HCT116 (cell line): ENCODE measurements around the gene KIF1A. TPM values are rescaled to one million over a fixed set of nuclear protein-coding genes. Genes with fewer than 3 reads are reported as not detected.
A peak's percentile ranks its signal among the peaks of the same experiment; 100 is the strongest.

Experiments used
- ATAC-seq: fragments of 200-7000 bp; cut with Tn5 transposase; 2 replicates; pipeline ENCODE4 v1.9.1; 2020; ENCODE audit warnings: mild to moderate bottlenecking, moderate library complexity
- BruUV-seq: library from RNA; stranded (reverse); fragments of 400-500 nt; replicated peaks from 2 replicates; lab custom pipeline; 2021; lab: Mats Ljungman, UMichigan
- CTCF ChIA-PET: fragments of 300-600 bp; sonication (Branson Sonifier 250); formaldehyde crosslinking; loops from one replicate; lab custom pipeline; 2021; ENCODE audit warnings: antibody characterized with exemption; lab: Charles Lee
- POLR2A ChIA-PET: fragments of 300-600, 350-600 bp; sonication (Branson Sonifier 250); formaldehyde crosslinking; loops from one replicate; lab custom pipeline; 2021; ENCODE audit warnings: antibody characterized with exemption; lab: Charles Lee
- RAD21 ChIA-PET, 2 experiments: fragments of 300-600 bp; sonication (Branson Sonifier 250); formaldehyde crosslinking; loops; one replicate each; lab custom pipeline; 2023; ENCODE audit warnings: low total read pairs in 2 of 2; ENCODE audit not compliant: uncharacterized antibody in 2 of 2, unreplicated experiment in 2 of 2, low non-redundant PET in 1 of 2; lab: Charles Lee
- DNase-seq: peaks from one replicate; pipeline ENCODE4 v3.0.0-alpha.2; 2010; ENCODE audit warnings: low read depth, low spot score
- H2AFZ ChIP-seq: fragments of 200-600 bp; shearing (Covaris generic), sonication (generic); 2 replicates; pipeline ENCODE4 v1.6.1; 2017; ENCODE audit warnings: low read depth, mixed run types, mixed read lengths, antibody characterized with exemption, low read length; ENCODE audit not compliant: poor library complexity, severe bottlenecking
- H3K27ac ChIP-seq: 2 replicates; pipeline ENCODE4 v1.5.1; 2012; ENCODE audit warnings: low read depth, low read length
- H3K27me3 ChIP-seq: fragments of 200-600 bp; sonication (generic); 2 replicates; pipeline ENCODE4 v1.6.1; 2016; ENCODE audit warnings: mixed run types, low read length, mixed read lengths; ENCODE audit not compliant: insufficient read depth
- H3K36me3 ChIP-seq, 2 experiments: fragments of 200-500 bp in 1 of 2; fragments of 200-600 bp in 1 of 2; sonication (Bioruptor generic) in 1 of 2; sonication (generic) in 1 of 2; 2 replicates each; pipeline versions ENCODE4 v1.5.1 to v1.6.1; 2014 to 2016; ENCODE audit warnings: low read length in 2 of 2, inconsistent platforms in 1 of 2, mixed read lengths in 1 of 2, mixed run types in 1 of 2; ENCODE audit not compliant: insufficient read depth in 2 of 2, control insufficient read depth in 1 of 2
- H3K4me1 ChIP-seq, 2 experiments: fragments of 200-600 bp in 1 of 2; sonication (generic) in 1 of 2; 2 replicates each; pipeline versions ENCODE4 v1.5.1 to v1.6.1; 2012 to 2017; ENCODE audit warnings: low read length in 2 of 2, inconsistent platforms in 1 of 2, mild to moderate bottlenecking in 1 of 2, mixed read lengths in 1 of 2, mixed run types in 1 of 2, moderate library complexity in 1 of 2; ENCODE audit not compliant: insufficient read depth in 2 of 2, control insufficient read depth in 1 of 2
- H3K4me2 ChIP-seq: fragments of 200-600 bp; sonication (generic); 2 replicates; pipeline ENCODE4 v1.6.1; 2017; ENCODE audit warnings: mixed run types, low read length, mixed read lengths
- H3K4me3 ChIP-seq, 2 experiments: fragments of 200-600 bp in 1 of 2; sonication (generic) in 1 of 2; replicated peaks in 1 of 2; 2 replicates each; pipeline ENCODE4 v1.5.1; 2011 to 2016; ENCODE audit warnings: low read length in 2 of 2, control low read depth in 1 of 2, low read depth in 1 of 2, mild to moderate bottlenecking in 1 of 2, mixed read lengths in 1 of 2, mixed run types in 1 of 2
- H3K79me2 ChIP-seq: fragments of 200-600 bp; sonication (generic); 2 replicates; pipeline ENCODE4 v1.6.1; 2017; ENCODE audit warnings: mild to moderate bottlenecking, mixed run types, low read length, moderate library complexity, mixed read lengths; ENCODE audit not compliant: insufficient read depth
- H3K9ac ChIP-seq: fragments of 200-600 bp; sonication (generic); 2 replicates; pipeline ENCODE4 v1.6.1; 2016; ENCODE audit warnings: low read length, mixed read lengths
- H3K9me2 ChIP-seq: fragments of 200-600 bp; sonication (generic), shearing (Covaris generic); 2 replicates; pipeline ENCODE4 v1.6.1; 2017; ENCODE audit warnings: mixed run types, mild to moderate bottlenecking, moderate library complexity; ENCODE audit not compliant: insufficient read depth
- H3K9me3 ChIP-seq, 2 experiments: fragments of 200-500 bp in 1 of 2; fragments of 200-600 bp in 1 of 2; sonication (Bioruptor generic) in 1 of 2; sonication (generic) in 1 of 2; 2 replicates each; pipeline ENCODE4 v1.6.1; 2014 to 2017; ENCODE audit warnings: low read length in 2 of 2, mixed read lengths in 2 of 2, inconsistent platforms in 1 of 2, low read depth in 1 of 2, mild to moderate bottlenecking in 1 of 2, mixed run types in 1 of 2, moderate library complexity in 1 of 2; ENCODE audit not compliant: control insufficient read depth in 1 of 2, insufficient read depth in 1 of 2
- H4K20me1 ChIP-seq: fragments of 200-600 bp; sonication (generic), shearing (Covaris generic); 2 replicates; pipeline ENCODE4 v1.6.1; 2017; ENCODE audit warnings: mixed run types, mild to moderate bottlenecking, moderate library complexity; ENCODE audit not compliant: insufficient read depth
- ATF3 ChIP-seq: IDR thresholded peaks from 2 replicates; pipeline ENCODE4 v1.6.1; 2012
- CBX3 ChIP-seq: IDR thresholded peaks from 2 replicates; pipeline ENCODE4 v1.6.1; 2012; ENCODE audit warnings: low read depth
- CEBPB ChIP-seq: IDR thresholded peaks from 2 replicates; pipeline ENCODE4 v1.6.1; 2012; ENCODE audit warnings: low read depth
- EZH2 ChIP-seq: fragments of 200-600 bp; sonication (generic); IDR thresholded peaks from 2 replicates; pipeline ENCODE4 v1.6.1; 2017; ENCODE audit warnings: antibody characterized with exemption, mixed run types
- EZH2phosphoT487 ChIP-seq: fragments of 200-600 bp; IDR thresholded peaks from 2 replicates; pipeline ENCODE4 v1.6.1; 2018; ENCODE audit warnings: antibody characterized with exemption, borderline replicate concordance
- FOSL1 ChIP-seq: IDR thresholded peaks from 2 replicates; pipeline ENCODE4 v1.6.1; 2012; ENCODE audit warnings: low read depth
- JUND ChIP-seq: IDR thresholded peaks from 2 replicates; pipeline ENCODE4 v1.6.1; 2012
- POLR2AphosphoS5 ChIP-seq: IDR thresholded peaks from 2 replicates; pipeline ENCODE4 v1.6.1; 2011; ENCODE audit warnings: mild to moderate bottlenecking, low read depth, low read length, moderate library complexity
- SP1 ChIP-seq: IDR thresholded peaks from 2 replicates; pipeline ENCODE4 v1.6.1; 2012; ENCODE audit warnings: low read depth
- SRF ChIP-seq: IDR thresholded peaks from 2 replicates; pipeline ENCODE4 v1.6.1; 2012; ENCODE audit warnings: low read depth
- YY1 ChIP-seq: IDR thresholded peaks from 2 replicates; pipeline ENCODE4 v1.6.1; 2011; ENCODE audit warnings: low read length, low read depth, moderate library complexity, mild to moderate bottlenecking; ENCODE audit not compliant: insufficient replicate concordance; ENCODE audit errors: extremely low read depth
- intact Hi-C: fragments of 100-400 bp; cut with micrococcal nuclease; formaldehyde crosslinking; loops from 2 replicates; pipeline ENCODE4 v1.10.0; 2022
- total RNA-seq: library from RNA; stranded (reverse); gene quantifications from one replicate; pipeline ENCODE4 v1.2.1, GENCODE V29; 2021; ENCODE audit not compliant: unreplicated experiment
- TF ChIP-seq, protein P1 (sequence below): IDR thresholded peaks from 2 replicates; pipeline ENCODE4 v1.6.1; 2012; ENCODE audit warnings: low read depth
- TF ChIP-seq, protein P2 (sequence below): IDR thresholded peaks from 2 replicates; pipeline ENCODE4 v1.6.1; 2012

Gene KIF1A
- total RNA-seq, 1 experiment from 2014 or later = 0.27 TPM

DNA sequence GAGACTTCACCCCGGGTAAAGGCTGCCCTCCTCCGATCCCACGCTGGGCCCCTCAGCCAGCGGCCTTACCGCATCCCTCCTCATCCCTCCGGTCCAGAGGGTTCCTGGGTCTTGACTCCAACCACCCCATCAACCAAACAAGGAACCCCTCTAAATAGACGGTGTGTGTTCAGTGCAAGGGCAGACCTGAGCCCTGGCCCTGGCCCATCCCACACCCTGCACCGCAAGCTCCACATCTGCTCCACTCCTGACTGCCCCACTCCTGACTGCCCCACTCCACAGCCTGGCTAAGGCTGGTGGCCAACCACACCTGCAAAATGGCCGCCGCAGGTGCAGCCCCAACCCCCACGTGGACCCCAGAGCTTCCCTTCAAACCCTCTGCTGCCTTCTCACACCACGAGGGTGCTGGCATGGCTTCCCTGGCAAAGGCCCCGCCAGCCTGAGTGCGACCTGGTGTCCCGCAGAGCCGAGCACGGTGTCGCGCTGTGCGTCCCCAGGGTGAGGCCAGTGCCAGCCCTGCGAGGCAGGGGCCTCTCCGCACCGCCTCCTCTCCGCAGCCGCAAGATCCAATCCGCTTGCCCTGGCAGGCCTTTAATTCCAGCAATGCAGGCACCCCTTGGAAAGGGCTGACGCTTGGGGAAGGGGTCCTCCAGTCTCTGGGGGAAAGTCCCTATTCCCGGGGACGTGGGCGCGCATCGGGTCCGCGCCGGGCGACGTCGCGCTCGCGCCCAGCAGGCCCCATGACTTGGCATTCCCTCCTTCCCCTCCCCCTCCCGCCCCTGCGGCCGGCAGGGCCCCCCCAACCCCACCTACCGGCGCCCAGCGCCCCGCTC is 1.5 kb downstream of the KIF1A start:
- H3K9me3 ChIP-seq = no peaks in the 10 kb centered on the region; a peak in 1 of 4 replicates
- H3K27me3 ChIP-seq = no peaks in the 10 kb centered on the region
- no peak overlapping the region for H2AFZ ChIP-seq
- H3K9ac ChIP-seq = no peak overlapping the region
- intact Hi-C loops = no loop called here
- no TSS peak for BruUV-seq
- H3K79me2 ChIP-seq = no peaks in the 10 kb centered on the region
- H3K4me3 ChIP-seq = no peak overlapping the region
- TF ChIP-seq YY1 (no peak), CEBPB (no peak), POLR2AphosphoS5 (no peak), EZH2 (no peak), ATF3 (no peak), FOSL1 (no peak), SRF (no peak), EZH2phosphoT487 (no peak), CBX3 (no peak), JUND (no peak), SP1 (no peak)
- TF ChIP-seq, protein P1, sequence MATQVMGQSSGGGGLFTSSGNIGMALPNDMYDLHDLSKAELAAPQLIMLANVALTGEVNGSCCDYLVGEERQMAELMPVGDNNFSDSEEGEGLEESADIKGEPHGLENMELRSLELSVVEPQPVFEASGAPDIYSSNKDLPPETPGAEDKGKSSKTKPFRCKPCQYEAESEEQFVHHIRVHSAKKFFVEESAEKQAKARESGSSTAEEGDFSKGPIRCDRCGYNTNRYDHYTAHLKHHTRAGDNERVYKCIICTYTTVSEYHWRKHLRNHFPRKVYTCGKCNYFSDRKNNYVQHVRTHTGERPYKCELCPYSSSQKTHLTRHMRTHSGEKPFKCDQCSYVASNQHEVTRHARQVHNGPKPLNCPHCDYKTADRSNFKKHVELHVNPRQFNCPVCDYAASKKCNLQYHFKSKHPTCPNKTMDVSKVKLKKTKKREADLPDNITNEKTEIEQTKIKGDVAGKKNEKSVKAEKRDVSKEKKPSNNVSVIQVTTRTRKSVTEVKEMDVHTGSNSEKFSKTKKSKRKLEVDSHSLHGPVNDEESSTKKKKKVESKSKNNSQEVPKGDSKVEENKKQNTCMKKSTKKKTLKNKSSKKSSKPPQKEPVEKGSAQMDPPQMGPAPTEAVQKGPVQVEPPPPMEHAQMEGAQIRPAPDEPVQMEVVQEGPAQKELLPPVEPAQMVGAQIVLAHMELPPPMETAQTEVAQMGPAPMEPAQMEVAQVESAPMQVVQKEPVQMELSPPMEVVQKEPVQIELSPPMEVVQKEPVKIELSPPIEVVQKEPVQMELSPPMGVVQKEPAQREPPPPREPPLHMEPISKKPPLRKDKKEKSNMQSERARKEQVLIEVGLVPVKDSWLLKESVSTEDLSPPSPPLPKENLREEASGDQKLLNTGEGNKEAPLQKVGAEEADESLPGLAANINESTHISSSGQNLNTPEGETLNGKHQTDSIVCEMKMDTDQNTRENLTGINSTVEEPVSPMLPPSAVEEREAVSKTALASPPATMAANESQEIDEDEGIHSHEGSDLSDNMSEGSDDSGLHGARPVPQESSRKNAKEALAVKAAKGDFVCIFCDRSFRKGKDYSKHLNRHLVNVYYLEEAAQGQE = no peak
- TF ChIP-seq, protein P2, sequence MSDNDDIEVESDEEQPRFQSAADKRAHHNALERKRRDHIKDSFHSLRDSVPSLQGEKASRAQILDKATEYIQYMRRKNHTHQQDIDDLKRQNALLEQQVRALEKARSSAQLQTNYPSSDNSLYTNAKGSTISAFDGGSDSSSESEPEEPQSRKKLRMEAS = no peak
- DNase-seq = no peak
- H4K20me1 ChIP-seq = no peaks in the 10 kb centered on the region
- no peaks in the 10 kb centered on the region for H3K36me3 ChIP-seq
- no peak overlapping the region for H3K27ac ChIP-seq
- ChIA-PET RAD21 (no interaction called here), CTCF (no interaction called here), POLR2A (no interaction called here)
- H3K9me2 ChIP-seq = no peaks in the 10 kb centered on the region
- H3K4me2 ChIP-seq = no peak overlapping the region
- 0 out of 2 replicates have a peak, but pooled peaks have one; percentile 27 for ATAC-seq
- H3K4me1 ChIP-seq = no peaks in the 10 kb centered on the region
